A549 (cell line): ENCODE results near the gene MKNK2. TPM values are rescaled to one million over a fixed set of nuclear protein-coding genes. Genes with fewer than 3 reads are reported as not detected.

Experiments
- ATAC-seq, 2 experiments: fragments of 200-7000 bp in 1 of 2; fragments of >200 bp in 1 of 2; cut with Nextera tagmentation in 1 of 2; cut with Tn5 transposase in 1 of 2; 3 replicates each; pipeline versions ENCODE4 v1.8.0 to v1.9.1; 2018 to 2020; ENCODE audit warnings: mild to moderate bottlenecking in 1 of 2, moderate library complexity in 1 of 2
- CTCF ChIA-PET: fragments of 300-600 bp; sonication (Branson Sonifier 250); formaldehyde crosslinking; extraction: SDS; loops from one replicate; lab custom pipeline; 2021; ENCODE audit warnings: antibody characterized with exemption, inconsistent platforms; lab: Yijun Ruan, JAX
- POLR2A ChIA-PET: fragments of 350-600 bp; formaldehyde crosslinking; extraction: SDS; loops from one replicate; lab custom pipeline; 2021; ENCODE audit warnings: antibody characterized with exemption, inconsistent platforms; lab: Yijun Ruan, JAX
- DNase-seq, 2 experiments: peaks; one replicate each; pipeline versions ENCODE4 v3.0.0 to v3.0.0-alpha.2; 2011 to 2016; ENCODE audit warnings: low read depth in 1 of 2, low spot score in 1 of 2
- FAIRE-seq: peaks from 2 replicates; lab custom pipeline; 2011; peaks lifted over from hg19 to GRCh38; lab: Jason Lieb, UNC
- H3K27ac ChIP-seq, 2 experiments: fragments of >200 bp; sonication (Bioruptor Twin); formaldehyde crosslinking; 3 replicates each; pipeline ENCODE4 v1.5.1; 2016 to 2017
- H3K4me1 ChIP-seq: fragments of >200 bp; sonication (Bioruptor Twin); formaldehyde crosslinking; 3 replicates; pipeline ENCODE4 v1.6.1; 2016
- H3K4me2 ChIP-seq: fragments of >200 bp; sonication (Bioruptor Twin); formaldehyde crosslinking; 3 replicates; pipeline ENCODE4 v1.6.1; 2016
- H3K4me3 ChIP-seq: fragments of >200 bp; sonication (Bioruptor Twin); formaldehyde crosslinking; 3 replicates; pipeline ENCODE4 v1.5.1; 2016
- H3K9me3 ChIP-seq: fragments of >200 bp; sonication (Bioruptor Twin); formaldehyde crosslinking; 3 replicates; pipeline ENCODE4 v1.6.1; 2016
- CBX2 ChIP-seq: fragments of 200-600 bp; sonication (generic); IDR thresholded peaks from 2 replicates; pipeline ENCODE4 v1.6.1; 2016; ENCODE audit warnings: low read depth, mild to moderate bottlenecking, borderline replicate concordance
- CBX8 ChIP-seq: fragments of 200-600 bp; sonication (generic); IDR thresholded peaks from 2 replicates; pipeline ENCODE4 v1.6.1; 2016
- CEBPB ChIP-seq, 2 experiments: fragments of >200 bp in 1 of 2; sonication (Bioruptor Twin) in 1 of 2; formaldehyde crosslinking in 1 of 2; IDR thresholded peaks; 2 replicates each; pipeline ENCODE4 v1.6.1; 2012 to 2016
- E2F6 ChIP-seq: IDR thresholded peaks from 2 replicates; pipeline ENCODE4 v1.6.1; 2012; ENCODE audit warnings: low read depth, borderline replicate concordance
- ELK1 ChIP-seq: fragments of 150-350 bp; IDR thresholded peaks from 2 replicates; pipeline ENCODE4 v1.6.1; 2014; ENCODE audit warnings: low read depth, mild to moderate bottlenecking, low read length
- HOXB13 ChIP-seq: fragments of 250-450 bp; sonication (Bioruptor Pico); IDR thresholded peaks from 2 replicates; pipeline ENCODE4 v1.5.0; 2020; ENCODE audit warnings: low read depth, mild to moderate bottlenecking, moderate library complexity
- JUN ChIP-seq, 2 experiments: fragments of >200 bp; sonication (Bioruptor Twin); formaldehyde crosslinking; IDR thresholded peaks; 2 replicates in 1 of 2; 3 replicates in 1 of 2; pipeline ENCODE4 v1.6.1; 2016 to 2017
- JUNB ChIP-seq: fragments of >200 bp; sonication (Bioruptor Twin); formaldehyde crosslinking; IDR thresholded peaks from 2 replicates; pipeline ENCODE4 v1.6.1; 2016
- KDM5A ChIP-seq: fragments of 200-600 bp; sonication (generic); IDR thresholded peaks from 2 replicates; pipeline ENCODE4 v1.6.1; 2016; ENCODE audit warnings: antibody characterized with exemption, mild to moderate bottlenecking
- MAFK ChIP-seq: fragments of 450-650 bp; IDR thresholded peaks from 2 replicates; pipeline ENCODE4 v1.6.1; 2014; ENCODE audit not compliant: partially characterized antibody
- NFE2L2 ChIP-seq: fragments of 150-350 bp; conservative IDR thresholded peaks from 2 replicates; pipeline ENCODE4 v1.6.1; 2014; ENCODE audit warnings: low read length
- NR3C1 ChIP-seq: fragments of >200 bp; sonication (Bioruptor Twin); formaldehyde crosslinking; IDR thresholded peaks from 3 replicates; pipeline ENCODE4 v1.6.1; 2017
- PHF8 ChIP-seq: fragments of 200-600 bp; sonication (generic); IDR thresholded peaks from 2 replicates; pipeline ENCODE4 v1.6.1; 2016; ENCODE audit warnings: low read depth, mild to moderate bottlenecking, antibody characterized with exemption, moderate library complexity, borderline replicate concordance
- POLR2A ChIP-seq: IDR thresholded peaks from 2 replicates; pipeline ENCODE4 v1.6.1; 2012; ENCODE audit warnings: mild to moderate bottlenecking, low read length
- RARB ChIP-seq: fragments of 250-450 bp; sonication (Bioruptor Pico); IDR thresholded peaks from 2 replicates; pipeline ENCODE4 v1.8.0; 2021; ENCODE audit warnings: mild to moderate bottlenecking, moderate library complexity
- RCOR1 ChIP-seq: fragments of 150-350 bp; IDR thresholded peaks from 2 replicates; pipeline ENCODE4 v1.6.1; 2014; ENCODE audit warnings: antibody characterized with exemption, low read length, low read depth
- REST ChIP-seq: fragments of 200-600 bp; sonication (generic); IDR thresholded peaks from 2 replicates; pipeline ENCODE4 v1.6.1; 2016; ENCODE audit warnings: antibody characterized with exemption, mild to moderate bottlenecking, moderate library complexity
- RFX5 ChIP-seq: fragments of 450-650 bp; IDR thresholded peaks from 2 replicates; pipeline ENCODE4 v1.7.1; 2014; ENCODE audit warnings: antibody characterized with exemption, mild to moderate bottlenecking, moderate library complexity
- ZC3H11A ChIP-seq: fragments of 450-650 bp; IDR thresholded peaks from 2 replicates; pipeline ENCODE4 v1.6.1; 2014; ENCODE audit warnings: antibody characterized with exemption, mild to moderate bottlenecking
- ZFP36 ChIP-seq: fragments of 450-650 bp; IDR thresholded peaks from 2 replicates; pipeline ENCODE4 v1.6.1; 2014; ENCODE audit warnings: borderline replicate concordance; ENCODE audit not compliant: partially characterized antibody
- ZNF302 ChIP-seq: fragments of 250-450 bp; sonication (Bioruptor Pico); IDR thresholded peaks from 2 replicates; pipeline ENCODE4 v1.9.0; 2021; ENCODE audit warnings: inconsistent platforms, mild to moderate bottlenecking, moderate library complexity
- ZSCAN20 ChIP-seq: fragments of 250-450 bp; sonication (Bioruptor Pico); IDR thresholded peaks from 2 replicates; pipeline ENCODE4 v1.8.0; 2022; ENCODE audit warnings: mild to moderate bottlenecking, moderate library complexity
- WGBS: methylation state at CpG from one replicate; pipeline ENCODE4 v1.1.6; 2017; ENCODE audit errors: missing lambda C conversion rate; 5-methylcytosine and 5-hydroxymethylcytosine counted together
- polyA plus RNA-seq, 4 experiments: library from polyadenylated mRNA; depleted of rRNA in 3 of 4; stranded (reverse); fragments of >200 nt; fragmentation: RNase III in 1 of 4; extraction: RNeasy Plus Mini Kit Qiagen cat#74134 plus additional on column Dnase treatment in 1 of 4; gene quantifications; 2 replicates in 3 of 4; 3 replicates in 1 of 4; pipeline ENCODE4 v1.2.3, GENCODE V29; 2011 to 2017
- TF ChIP-seq, protein P1 (sequence below): IDR thresholded peaks from 2 replicates; pipeline ENCODE4 v1.6.1; 2012
- TF ChIP-seq, protein P2 (sequence below): fragments of >200 bp; sonication (Bioruptor Twin); formaldehyde crosslinking; IDR thresholded peaks from 3 replicates; pipeline ENCODE4 v1.6.1; 2016

The MKNK2 gene
- polyA plus RNA-seq, 2 of the 4 experiments (the other 2 are of a cell fraction), result 48.3 to 56.7 TPM

GRCh38 chr19:2033115-2033824, 17.8 kb downstream of the MKNK2 start:
- ChIA-PET CTCF (interaction anchor here (0.8 to 2.7 kb wide), 4 partner anchors 14 to 36 kb away, joined by 3 to 12 read pairs (median 8); partner anchors contain the start of gene MKNK2), POLR2A (interaction anchor here (1.4 to 2.1 kb wide), 3 partner anchors 9 to 27 kb away, joined by 3 to 13 read pairs (median 9); no protein-coding TSS in a partner anchor)
- peak overlapping the region; percentile 29; the same call in 2 of the 3 replicates for H3K4me3 ChIP-seq

DNA sequence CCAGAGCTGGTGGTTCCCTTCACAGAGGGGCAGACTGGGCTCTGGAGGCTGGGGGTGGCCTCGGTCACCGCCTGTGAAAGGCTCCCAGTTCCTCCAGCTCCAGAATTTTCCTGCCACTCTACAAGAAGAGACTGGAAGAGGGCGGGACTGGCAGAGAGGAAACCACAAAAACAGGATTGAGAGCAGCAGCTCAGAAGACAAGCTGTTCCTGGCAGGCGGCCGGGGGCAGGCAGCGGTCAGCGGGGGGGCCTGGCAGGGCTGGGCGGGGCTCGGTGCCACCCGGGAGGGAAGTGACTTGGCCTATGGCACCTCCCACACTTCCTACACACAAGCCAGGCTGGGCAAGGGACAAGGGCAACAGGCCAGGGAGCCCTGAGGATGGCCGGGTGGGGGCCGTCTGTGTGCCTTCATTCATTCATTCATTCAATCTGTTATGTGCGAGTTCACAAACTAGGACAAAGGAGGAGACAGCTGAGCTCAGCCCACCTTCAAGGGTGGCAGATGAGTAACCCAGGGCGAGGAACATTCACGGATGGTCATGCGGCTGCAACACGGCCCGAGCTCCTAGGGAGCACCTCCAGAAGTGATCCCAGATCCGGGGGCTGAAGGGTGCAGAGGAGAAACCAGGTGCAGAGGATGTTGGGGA, 18.6 kb downstream of the MKNK2 start:
- TF ChIP-seq POLR2A (peak; percentile 38; the same call in 1 of the 2 replicates), JUNB (no peak), RFX5 (no peak), ELK1 (no peak), KDM5A (no peak), NR3C1 (no peak), JUN (IDR thresholded peaks at IDR 0.05) (peak in 1 of 2 experiments; percentile 58; a peak in 2 of 5 replicates), E2F6 (0 out of 2 replicates have a peak, but pooled peaks have one; percentile 26), RCOR1 (no peak), ZC3H11A (no peak), PHF8 (no peak), MAFK (no peak), CBX2 (no peak), ZNF302 (CRISPR knock-in tag) (no peak), CEBPB (IDR thresholded peaks at IDR 0.05) (no peak), HOXB13 (no peak), REST (no peak), ZSCAN20 (CRISPR knock-in tag) (no peak), CBX8 (no peak), NFE2L2 (no peak), RARB (CRISPR knock-in tag) (no peak)
- TF ChIP-seq, protein P1, sequence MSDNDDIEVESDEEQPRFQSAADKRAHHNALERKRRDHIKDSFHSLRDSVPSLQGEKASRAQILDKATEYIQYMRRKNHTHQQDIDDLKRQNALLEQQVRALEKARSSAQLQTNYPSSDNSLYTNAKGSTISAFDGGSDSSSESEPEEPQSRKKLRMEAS, result peak; percentile 53
- TF ChIP-seq, protein P2, sequence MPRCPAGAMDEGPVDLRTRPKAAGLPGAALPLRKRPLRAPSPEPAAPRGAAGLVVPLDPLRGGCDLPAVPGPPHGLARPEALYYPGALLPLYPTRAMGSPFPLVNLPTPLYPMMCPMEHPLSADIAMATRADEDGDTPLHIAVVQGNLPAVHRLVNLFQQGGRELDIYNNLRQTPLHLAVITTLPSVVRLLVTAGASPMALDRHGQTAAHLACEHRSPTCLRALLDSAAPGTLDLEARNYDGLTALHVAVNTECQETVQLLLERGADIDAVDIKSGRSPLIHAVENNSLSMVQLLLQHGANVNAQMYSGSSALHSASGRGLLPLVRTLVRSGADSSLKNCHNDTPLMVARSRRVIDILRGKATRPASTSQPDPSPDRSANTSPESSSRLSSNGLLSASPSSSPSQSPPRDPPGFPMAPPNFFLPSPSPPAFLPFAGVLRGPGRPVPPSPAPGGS, result no peak
- Histone ChIP-seq H3K4me3 (peak overlapping the region; percentile 29), H3K9me3 (peaks cover 9% of the 10 kb centered on the region), H3K4me2 (peak overlapping the region; percentile 97), H3K27ac (peak overlapping the region; percentile 91 to 93), H3K4me1 (peaks cover 29% of the 10 kb centered on the region)
- POLR2A ChIA-PET, result interaction anchor here (0.6 to 2.1 kb wide), 4 partner anchors 10 to 1009 kb away, joined by 3 to 13 read pairs (median 6); no protein-coding TSS in a partner anchor
- WGBS, result 1% methylated on average over 14 of the region's 19 CpGs
- ATAC-seq, result peak; percentile 86 to 88
- peak; percentile 59 to 88 for DNase-seq
- CTCF ChIA-PET, result interaction anchor here (0.5 to 4.9 kb wide), 7 partner anchors 9 to 123 kb away, joined by 3 to 30 read pairs (median 3); no protein-coding TSS in a partner anchor
- FAIRE-seq, result no peak

More at GRCh38 chr19:2033115-2033824, 17.8 kb downstream of the MKNK2 start:
- WGBS, result 94% methylated on average over 6 of the region's 6 CpGs
- H3K27ac ChIP-seq, result peak overlapping the region; percentile 91 to 93
- DNase-seq (no peak), FAIRE-seq (no peak), ATAC-seq (no peak)
- TF ChIP-seq, protein P2, result no peak
- peak; percentile 54 for TF ChIP-seq ZFP36
- H3K4me2 ChIP-seq, result peak overlapping the region; percentile 97
- H3K9me3 ChIP-seq, result peaks cover 9% of the 10 kb centered on the region
- peaks cover 24% of the 10 kb centered on the region for H3K4me1 ChIP-seq
